Measurements from ENCODE around the gene METTL25.

The METTL25 gene

DNA sequence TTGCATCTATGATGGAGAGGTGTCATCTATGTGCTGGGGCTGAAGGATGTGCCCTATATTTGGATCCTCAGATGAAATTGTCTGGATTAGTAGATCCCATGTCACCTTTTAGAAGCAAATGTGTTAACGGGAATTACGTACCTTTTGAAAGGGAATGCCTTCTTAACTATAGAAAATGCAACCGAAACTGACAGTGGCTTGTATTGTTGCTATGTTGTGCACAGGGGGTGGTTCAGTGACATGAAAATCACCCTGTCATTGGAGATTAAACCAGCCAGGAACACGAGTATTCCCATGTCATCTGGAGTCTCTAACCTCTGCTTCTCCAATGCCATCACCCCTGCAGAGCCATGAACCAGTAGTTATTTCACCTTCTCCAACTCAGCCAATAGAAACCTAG, 110.2 kb downstream of the METTL25 start:
- TF ChIP-seq, protein P1, sequence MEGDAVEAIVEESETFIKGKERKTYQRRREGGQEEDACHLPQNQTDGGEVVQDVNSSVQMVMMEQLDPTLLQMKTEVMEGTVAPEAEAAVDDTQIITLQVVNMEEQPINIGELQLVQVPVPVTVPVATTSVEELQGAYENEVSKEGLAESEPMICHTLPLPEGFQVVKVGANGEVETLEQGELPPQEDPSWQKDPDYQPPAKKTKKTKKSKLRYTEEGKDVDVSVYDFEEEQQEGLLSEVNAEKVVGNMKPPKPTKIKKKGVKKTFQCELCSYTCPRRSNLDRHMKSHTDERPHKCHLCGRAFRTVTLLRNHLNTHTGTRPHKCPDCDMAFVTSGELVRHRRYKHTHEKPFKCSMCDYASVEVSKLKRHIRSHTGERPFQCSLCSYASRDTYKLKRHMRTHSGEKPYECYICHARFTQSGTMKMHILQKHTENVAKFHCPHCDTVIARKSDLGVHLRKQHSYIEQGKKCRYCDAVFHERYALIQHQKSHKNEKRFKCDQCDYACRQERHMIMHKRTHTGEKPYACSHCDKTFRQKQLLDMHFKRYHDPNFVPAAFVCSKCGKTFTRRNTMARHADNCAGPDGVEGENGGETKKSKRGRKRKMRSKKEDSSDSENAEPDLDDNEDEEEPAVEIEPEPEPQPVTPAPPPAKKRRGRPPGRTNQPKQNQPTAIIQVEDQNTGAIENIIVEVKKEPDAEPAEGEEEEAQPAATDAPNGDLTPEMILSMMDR (conservative IDR thresholded peaks at IDR 0.05): no peak
- H3K27ac ChIP-seq: no peak overlapping the region

DNA sequence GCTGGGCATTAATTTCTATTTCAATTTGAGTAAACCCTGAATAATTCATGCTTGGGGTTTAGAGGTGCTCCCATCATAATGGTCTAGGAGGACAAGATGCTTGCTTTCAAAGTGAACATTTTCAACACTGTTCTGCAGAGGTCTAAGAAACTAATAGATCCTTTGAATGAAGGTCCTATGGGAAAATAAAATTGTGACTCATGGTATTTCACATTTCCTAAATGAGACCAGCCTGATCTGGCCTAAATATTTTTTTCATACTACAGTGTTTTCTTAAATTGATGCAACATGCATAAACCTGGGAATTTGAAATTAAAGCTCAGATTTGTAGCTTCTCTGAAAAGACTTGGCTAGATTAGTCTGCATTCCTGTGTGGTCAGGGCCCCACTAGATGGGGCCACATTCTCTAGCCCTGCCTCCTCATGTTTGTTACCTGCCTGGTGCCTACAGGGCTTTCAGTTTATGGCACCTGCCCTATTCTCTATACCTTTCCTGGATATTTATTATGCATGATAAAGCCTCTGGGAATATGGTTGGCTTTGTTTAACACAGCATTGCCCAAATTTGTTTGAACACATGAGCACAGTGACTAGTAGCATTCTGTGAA, 112.7 kb downstream of the METTL25 start:
- H3K27ac ChIP-seq: no peak overlapping the region
- TF ChIP-seq ZFX (IDR thresholded peaks at IDR 0.05): no peak
- TF ChIP-seq, protein P1 (conservative IDR thresholded peaks at IDR 0.05): no peak

DNA sequence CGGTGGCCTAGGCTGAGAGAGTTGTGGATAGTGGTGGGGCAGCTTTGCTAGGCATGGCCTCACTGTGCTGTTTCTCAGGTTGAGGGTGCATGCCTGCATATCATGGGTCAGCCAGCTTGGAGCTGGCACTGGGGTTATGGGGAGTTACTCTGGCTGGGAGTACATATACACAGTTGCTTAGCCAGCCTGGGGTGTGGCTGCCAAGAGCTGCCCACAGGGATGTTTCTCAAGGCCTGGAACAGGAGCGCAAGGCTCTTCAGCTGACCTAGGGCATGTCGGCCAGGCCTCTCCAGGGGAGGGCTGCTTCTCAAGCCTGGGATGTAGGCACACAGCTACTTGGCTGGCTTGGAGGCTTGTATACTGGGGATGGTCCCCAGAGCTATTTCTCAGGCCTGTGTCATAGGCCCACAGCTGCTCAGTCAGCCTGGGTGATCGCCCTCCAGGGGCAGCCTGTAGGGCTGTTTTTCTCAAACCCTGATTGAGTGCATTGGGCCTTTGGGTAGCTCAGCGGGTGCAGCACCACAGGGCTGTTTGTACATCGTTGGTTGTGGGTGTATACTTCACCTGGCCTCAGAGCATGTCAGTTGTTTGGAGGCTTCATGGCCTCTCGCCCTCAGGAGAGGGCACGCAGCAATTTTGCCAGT, 114.9 kb downstream of the METTL25 start:
- TF ChIP-seq, protein P1 (conservative IDR thresholded peaks at IDR 0.05): no peak
- TF ChIP-seq ZFX (IDR thresholded peaks at IDR 0.05): no peak
- no peak overlapping the region for H3K27ac ChIP-seq

DNA sequence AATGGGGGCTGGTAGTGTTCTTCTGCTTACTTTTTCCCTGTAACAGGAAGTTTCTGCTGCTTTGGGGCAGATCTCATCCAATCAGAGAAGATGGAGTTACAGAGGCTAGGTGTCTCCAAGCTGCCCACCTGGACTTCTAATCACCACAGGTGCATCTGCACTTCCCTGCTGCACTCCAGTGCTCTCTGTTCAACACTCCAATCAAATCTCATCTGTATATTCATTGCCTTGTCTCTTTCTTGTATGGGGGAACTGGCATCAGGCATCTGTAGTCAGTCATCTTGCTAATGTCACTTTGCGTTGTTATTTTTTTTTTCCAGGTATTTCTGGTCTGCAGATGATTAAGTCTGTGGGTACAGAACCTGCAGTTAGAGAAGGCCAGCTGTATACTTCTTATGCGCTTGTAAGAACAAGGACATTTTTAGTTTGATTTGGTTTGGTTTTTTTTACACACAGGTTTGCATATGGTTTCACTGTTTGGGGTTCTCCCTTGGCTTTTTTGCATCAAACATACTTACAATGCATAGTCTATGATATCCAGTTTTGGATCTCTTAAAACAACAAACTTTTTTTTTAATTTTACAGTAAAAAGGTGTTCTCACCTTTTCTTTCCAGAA, 116.0 kb downstream of the METTL25 start:
- H3K27ac ChIP-seq: no peak overlapping the region

DNA sequence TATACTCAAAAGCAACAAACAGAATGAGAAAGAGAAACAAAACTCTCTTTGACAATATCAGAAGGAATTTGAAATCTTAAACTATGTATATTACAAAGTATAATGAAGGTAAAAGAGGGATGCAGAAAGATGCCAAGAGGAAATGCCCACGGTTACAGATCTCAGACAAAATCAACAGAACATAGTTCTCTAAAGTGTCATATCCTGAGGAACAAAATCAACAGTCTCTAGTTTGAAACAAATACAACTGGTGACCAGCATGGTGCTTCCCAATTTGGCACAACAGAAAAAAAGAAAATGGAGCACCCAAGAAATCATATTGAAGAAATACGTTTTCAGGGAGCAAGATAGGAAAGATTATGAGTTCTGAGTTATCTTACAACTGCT, 116.5 kb downstream of the METTL25 start:
- no peak for TF ChIP-seq ZFX (IDR thresholded peaks at IDR 0.05)
- H3K27ac ChIP-seq: no peak overlapping the region

More for the DNA sequence above, 116.0 kb downstream of the METTL25 start:
- TF ChIP-seq, protein P1 (conservative IDR thresholded peaks at IDR 0.05): no peak
- no peak for TF ChIP-seq ZFX (IDR thresholded peaks at IDR 0.05)

DNA sequence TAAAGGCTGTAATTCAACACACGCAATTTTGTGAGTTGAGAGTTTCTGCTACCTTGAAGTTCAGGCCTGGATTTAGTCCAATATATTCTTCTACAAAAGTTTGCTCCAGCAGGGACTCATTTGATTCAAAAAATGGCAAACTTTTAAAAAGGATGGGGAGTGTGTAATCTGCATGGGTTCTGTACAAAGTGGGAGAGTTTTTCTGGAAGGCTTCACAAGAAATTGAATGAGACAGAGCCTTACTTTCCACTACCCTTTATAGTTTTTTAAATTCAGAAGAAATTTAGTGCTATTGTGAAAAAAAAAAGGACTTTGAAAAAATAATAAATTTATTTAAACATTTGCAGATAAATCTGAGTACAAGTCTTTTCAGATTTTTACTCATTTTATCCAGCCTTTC, 116.9 kb downstream of the METTL25 start:
- TF ChIP-seq ZFX (IDR thresholded peaks at IDR 0.05): no peak
- TF ChIP-seq, protein P1 (conservative IDR thresholded peaks at IDR 0.05): no peak

DNA sequence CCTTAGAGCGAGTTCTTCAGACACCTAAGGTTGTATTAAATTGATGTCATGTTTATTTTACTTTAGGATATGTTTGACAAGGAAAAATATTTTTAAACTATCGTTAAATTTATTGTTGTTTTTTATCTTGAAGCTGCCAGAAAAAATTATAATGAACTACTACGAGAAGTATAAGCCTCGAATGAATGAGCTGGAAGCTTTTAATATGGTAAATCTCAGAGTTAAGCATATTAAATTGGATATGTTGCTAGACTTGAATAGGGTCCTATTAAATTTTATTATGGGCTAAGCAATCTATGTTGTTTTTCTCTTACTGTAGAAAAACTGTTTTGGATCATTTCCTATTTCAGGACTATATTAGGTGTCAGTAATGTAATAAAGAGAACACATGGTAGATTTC, 118.2 kb downstream of the METTL25 start:
- TF ChIP-seq, protein P1 (conservative IDR thresholded peaks at IDR 0.05): no peak
- no peak for TF ChIP-seq ZFX (IDR thresholded peaks at IDR 0.05)
- H3K27ac ChIP-seq: no peak overlapping the region

More for the DNA sequence above, 116.9 kb downstream of the METTL25 start:
- no peak overlapping the region for H3K27ac ChIP-seq

All from C4-2B (cell line).